Measurements from ENCODE around the gene LRRC72.
"Not testable (repeated sequence)": the region's sequence is repeated elsewhere in the genome, so short reads cannot be mapped to it uniquely, and the experiment has no call there.

The LRRC72 gene

DNA sequence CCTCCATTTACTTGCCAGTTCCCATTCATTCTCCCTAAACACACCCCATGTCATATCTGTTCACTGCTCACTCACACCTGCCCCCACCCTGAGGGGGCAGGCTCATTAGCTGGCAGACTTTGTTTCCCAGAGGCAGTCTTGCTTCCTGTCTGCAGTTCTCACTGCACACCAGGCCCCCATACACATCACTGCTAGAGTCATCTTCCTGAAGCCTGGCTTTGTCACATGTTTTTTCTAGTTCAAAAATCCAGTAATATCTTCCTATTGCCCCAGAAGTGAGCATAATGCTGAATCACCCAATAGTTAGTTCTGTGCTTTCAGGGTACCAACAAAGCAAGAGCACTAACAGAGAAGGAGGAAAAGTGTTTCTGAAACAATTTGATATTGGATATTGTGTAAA is 1.9 kb downstream of the LRRC72 start:
- DNase-seq (ENCODE audit: low spot score) = peak; percentile 8

DNA sequence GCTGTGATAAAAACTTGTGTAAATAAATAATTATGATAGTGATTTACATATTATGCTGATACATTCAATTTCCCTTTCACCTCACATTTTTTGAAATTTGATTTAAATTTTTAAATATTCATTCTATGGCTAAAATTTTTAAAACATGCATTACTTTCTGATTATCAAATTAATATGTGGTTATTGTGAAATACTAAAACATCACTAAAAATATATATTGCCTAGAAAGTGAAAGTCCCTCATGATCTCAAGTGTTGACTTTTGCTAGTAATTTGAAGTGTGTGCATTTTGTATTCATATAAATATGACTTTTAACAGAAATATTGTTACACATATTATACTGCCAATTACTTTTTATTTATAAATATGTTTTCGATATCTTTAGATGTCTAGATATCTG is 3.1 kb downstream of the LRRC72 start:
- DNase-seq (ENCODE audit: low spot score) = no peak

GRCh38 chr7:16531707-16532106 is 5.1 kb downstream of the LRRC72 start:
- no peak for DNase-seq (ENCODE audit: low spot score)

DNA sequence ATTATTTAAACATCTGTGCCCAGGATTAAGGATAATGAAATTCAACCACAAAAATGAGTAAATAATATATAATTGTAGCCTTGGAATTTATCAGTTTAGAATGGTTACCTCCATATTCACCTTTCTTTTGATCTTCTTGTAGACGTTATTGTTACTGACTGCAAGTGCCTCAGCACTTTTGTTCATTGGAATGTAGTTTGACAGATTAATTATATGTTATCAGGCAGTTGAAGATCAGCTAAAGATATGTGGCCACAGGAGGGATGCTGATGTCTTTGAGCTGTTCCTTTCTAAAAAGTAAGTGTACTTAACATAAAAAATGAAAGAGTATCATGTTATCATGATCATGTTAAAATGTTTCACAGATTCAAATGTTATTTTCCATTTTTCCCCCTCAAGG is 5.6 kb downstream of the LRRC72 start:
- no peak for DNase-seq (ENCODE audit: low spot score)

- DNase-seq (ENCODE audit: low spot score) = no peak
These were observed 8.9 kb downstream of the LRRC72 start for GRCh38 chr7:16535500-16535899.

GRCh38 chr7:16540559-16540958 is 13.9 kb downstream of the LRRC72 start:
- not testable (repeated sequence) for DNase-seq (ENCODE audit: low spot score)

DNA sequence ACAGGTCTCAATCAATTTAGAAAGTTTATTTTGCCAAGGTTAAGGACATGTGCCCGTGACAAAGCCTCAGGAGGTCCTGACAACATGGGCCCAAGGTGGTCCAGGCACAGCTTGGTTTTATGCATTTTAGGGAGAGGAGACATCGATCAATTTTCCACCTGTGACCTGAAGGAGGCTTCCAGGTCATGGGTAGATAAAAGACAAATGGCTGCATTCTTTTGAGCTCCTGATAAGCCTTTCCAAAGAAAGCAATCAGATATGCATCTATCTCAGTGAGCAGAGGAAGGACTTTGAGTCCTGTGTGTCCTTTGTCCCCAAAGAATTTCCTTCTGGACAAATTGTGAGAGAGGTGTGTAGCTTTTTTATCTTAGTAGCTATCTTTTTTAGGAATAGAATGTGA is 15.8 kb downstream of the LRRC72 start:
- no peak for DNase-seq (ENCODE audit: low spot score)

DNA sequence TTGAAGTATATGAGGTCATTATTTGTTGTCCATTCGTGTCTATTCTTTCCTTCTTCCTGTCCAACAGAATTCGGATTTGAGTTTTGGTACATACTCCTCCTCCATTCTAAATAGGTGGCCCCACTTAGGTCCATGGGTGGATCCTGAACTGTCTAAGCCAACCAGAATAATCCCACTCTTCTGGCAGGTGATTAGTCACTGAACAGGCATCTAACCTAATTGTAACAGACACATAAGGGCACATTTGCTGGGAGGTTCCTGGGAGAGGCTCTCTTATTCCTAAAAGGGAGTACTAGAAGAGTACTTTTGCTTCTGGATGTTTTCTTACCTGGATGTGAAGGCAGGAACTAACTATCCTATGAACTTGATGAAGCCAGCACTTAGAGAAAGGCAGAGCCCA is 16.8 kb downstream of the LRRC72 start:
- no peak for DNase-seq (ENCODE audit: low spot score)

DNA sequence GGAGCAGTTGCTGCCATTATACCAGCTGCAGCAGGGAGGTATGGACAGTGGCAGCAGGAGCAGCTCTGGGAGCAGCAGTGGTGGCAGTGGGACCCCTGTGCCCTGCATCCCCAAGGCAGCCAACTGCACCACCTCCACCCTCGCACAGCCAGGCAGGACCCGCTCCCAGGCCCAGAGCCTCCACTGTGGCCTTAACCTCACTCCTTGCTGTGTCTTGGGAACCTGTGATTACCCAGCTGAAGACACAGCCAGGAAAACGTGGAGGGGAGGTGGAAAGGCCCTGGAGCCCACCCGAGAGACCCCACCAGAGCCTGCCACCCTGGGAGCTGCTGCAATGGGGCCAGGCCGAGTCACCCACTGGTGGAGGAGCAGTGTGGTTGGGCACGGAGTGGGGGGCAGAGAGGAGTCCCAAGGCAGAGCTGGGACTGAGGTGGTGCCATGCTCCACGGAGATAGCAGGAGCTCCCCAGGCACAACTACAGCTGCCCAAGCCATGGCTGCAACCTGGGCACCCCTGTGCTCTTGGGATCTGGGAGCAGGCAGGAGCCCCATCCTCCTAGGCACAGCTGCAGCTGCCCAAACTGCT is 20.4 kb downstream of the LRRC72 start:
- DNase-seq (ENCODE audit: low spot score) = no peak

GRCh38 chr7:16548428-16548827 is 21.8 kb downstream of the LRRC72 start:
- DNase-seq (ENCODE audit: low spot score) = no peak

- DNase-seq (ENCODE audit: low spot score) = no peak
These were observed 24.0 kb downstream of the LRRC72 start for GRCh38 chr7:16550671-16551070.

GRCh38 chr7:16554518-16555236 is 28.1 kb downstream of the LRRC72 start:
- DNase-seq (ENCODE audit: low spot score) = no peak

- DNase-seq (ENCODE audit: low spot score) = no peak
These were observed 29.7 kb downstream of the LRRC72 start for GRCh38 chr7:16556359-16556758.

GRCh38 chr7:16558761-16559302 is 32.2 kb downstream of the LRRC72 start:
- no peak for DNase-seq (ENCODE audit: low spot score)

DNA sequence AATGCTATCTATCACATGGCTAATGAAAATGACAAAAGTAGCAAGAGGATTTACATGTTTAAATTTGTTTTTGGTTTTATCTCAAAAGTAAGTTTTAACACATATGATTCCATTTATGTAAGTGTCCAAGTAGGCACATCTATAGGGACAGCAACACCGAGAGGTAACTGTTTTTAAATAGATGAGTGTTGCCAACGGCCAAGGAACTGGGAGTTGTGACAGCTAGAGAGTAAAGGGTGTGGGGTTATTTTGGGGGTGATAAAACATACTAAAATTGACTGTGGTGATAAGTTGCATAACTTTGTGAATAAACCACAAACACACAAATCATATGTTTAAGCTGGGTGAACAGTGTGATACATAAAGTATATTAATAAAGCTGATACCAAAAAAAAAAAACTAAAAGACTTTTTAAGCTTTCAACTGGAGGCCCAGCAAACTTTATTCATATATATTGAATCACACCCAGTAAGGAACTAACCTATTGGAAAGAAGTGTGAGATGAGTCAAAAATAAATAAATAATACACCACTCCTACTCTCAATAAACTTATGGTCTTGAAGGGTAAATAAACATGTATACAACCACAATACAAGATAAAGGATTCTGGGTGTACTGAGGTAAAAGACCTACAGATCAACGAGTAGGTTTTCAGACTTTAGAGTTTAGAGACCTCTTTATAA is 33.0 kb downstream of the LRRC72 start:
- no peak for DNase-seq (ENCODE audit: low spot score)

DNA sequence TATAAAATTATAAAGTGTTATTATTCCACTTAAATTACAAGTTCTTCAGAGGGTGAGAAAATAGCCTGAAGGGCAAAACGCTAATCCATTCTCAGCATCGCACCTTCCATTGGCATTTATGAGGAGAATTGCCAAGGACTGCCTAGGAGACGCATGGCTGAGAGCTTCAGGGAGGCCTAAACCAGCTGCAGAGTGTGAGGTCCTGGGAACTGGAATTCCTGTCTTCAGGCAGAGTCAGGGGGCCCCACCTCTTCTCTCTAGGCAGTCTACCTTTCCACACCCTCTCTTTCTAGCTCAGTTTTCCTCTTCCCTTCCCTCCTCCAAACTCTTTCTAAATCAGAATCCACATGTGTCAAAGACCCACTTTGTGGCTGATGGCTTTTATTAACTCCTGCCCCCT is 35.3 kb downstream of the LRRC72 start:
- no peak for DNase-seq (ENCODE audit: low spot score)

DNA sequence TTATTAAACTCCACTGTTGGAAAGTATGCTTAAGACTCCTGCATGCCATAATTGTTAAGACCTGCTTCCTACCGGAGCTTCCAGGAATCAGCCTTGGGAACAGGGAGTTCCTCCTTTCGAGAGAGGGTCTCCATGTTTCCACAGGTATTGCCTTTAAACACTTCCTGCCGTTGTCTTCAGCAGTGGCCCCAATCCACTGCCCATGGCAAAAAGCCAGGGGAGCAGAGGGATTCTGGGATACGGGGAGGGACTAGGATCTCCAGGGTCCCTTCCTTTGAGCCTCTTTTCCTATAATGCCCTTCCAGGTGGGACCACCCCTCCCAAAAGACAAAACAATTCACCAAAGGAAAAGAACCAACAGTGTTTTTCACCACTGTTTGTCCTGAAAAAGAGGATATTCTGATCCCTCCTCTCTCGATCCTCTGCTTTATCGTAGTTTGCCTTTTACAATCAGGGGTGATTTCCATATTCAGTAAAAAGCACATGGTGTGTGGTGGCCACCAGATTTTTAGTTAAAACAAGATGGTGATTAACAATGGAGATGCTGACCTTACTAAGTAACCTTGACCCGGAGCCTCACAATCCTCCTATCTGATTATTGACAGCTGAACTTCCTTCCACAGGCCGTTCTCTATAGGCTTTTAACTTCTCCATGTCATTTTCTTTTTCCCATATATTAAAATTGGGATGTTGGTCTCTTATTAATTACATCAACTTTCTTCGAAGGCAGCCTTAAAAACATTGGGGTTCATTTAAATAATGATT is 36.0 kb downstream of the LRRC72 start:
- no peak for DNase-seq (ENCODE audit: low spot score)

DNA sequence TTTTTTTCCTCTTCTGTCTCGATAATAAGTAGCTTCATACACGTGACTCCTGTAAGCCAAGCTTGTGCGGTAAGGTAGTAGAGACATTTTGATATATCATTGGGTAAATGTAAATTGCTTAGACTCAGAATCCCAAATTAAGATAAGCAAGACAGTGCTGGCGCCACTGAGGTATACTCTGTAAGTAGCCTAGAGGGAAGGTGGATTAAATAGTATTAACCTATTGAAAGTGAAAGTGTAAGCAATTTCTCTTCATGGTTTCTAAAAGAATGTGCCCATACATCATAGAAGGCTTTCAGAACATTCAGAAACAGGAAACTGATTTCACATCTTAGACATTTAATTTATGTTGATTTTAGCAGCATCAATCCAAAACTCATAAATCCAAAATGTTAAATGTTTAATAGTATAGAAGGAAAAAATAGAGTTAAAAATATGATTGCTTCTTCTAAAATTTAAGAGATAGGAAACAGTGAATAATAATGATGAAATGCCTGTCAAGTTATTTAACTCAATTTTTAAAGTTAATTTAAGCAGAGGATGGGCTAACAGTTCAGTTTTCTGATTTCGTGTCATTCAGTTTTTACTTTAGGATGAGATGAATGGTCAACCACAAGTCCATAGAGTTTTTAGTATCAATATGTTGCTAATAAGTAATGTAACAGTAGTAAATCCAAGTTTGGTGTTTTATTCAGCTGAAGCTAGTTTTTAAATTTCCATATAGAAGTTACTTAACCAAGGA is 36.8 kb downstream of the LRRC72 start:
- DNase-seq (ENCODE audit: low spot score) = no peak

DNA sequence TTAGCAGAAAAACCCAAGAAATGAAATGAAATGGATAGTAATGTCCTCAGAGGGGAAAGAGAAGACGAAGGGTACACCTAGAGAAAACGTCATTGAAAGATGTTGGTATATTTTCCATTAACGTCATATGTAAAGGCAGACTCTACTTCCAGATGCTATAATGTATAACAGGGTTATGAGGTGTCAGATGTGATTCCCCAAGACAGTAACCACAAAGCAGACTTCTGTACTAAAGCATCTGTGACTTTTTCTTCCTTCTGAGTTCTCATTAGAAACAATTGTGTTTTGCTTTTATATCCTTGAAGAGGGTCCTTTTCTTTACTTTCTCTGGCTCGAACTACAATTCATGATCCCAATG is 37.4 kb downstream of the LRRC72 start:
- DNase-seq (ENCODE audit: low spot score) = no peak

DNA sequence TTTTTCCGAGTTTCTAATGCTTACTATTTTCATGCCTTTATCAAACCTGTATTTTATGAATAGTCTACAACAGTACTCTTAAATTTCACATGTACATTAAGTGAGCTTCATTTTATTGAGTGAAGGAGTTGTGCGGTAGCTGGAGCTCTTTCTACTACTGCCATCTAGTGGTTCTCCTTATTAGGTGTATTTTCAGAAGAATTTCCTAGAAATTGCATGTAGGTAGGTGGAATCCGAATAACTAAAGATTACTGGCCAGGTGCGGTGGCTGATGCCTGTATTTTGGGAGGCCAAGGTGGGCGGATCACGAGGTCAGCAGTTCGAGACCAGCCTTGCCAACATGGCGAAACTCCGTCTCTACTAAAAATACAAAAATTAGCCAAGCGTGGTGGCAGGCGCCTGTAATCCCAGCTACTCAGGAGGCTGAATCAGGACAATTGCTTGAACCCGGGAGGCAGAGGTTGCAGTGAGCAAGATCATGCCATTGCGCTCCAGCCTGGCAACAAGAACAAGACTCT is 38.3 kb downstream of the LRRC72 start:
- peak; percentile 67 for DNase-seq (ENCODE audit: low spot score)

GRCh38 chr7:16571941-16572340 is 45.3 kb downstream of the LRRC72 start:
- DNase-seq (ENCODE audit: low spot score) = no peak

DNA sequence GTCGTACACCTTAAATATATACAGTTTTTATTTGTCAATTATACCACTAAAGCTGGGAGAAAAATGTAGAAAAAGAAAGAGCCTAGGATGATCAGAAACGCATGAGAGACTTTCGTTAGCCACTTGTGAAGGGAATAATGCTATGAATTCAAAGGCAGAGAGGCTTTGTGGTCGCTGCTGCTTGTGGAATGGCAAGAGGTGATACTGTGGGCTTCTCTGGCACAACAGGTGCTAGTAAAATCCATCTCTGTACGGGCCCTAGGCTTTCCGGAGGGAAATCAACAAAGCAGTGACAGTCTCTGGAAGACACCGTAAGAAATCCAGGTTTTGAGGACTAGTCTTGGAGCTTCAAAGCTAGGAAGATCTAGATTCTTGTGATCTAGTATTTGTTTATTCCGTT is 52.6 kb downstream of the LRRC72 start:
- no peak for DNase-seq (ENCODE audit: low spot score)
